DOHH2 (cell line): ENCODE measurements around the gene KRTAP10-1.

ENCODE experiments used
- H3F3A ChIP-seq: fragments of 200-600 bp; sonication (generic), shearing (Covaris generic); 2 replicates; pipeline ENCODE4 v1.6.0; 2016; ENCODE audit warnings: antibody characterized with exemption, mild to moderate bottlenecking; ENCODE audit not compliant: control insufficient read depth, insufficient read depth
- H3K27ac ChIP-seq: fragments of 200-600 bp; sonication (generic); 2 replicates; pipeline ENCODE4 v1.5.1; 2014; ENCODE audit warnings: low read depth, mild to moderate bottlenecking, low read length, moderate library complexity
- H3K27me3 ChIP-seq: fragments of 200-600 bp; sonication (generic); 2 replicates; pipeline ENCODE4 v1.6.1; 2014; ENCODE audit warnings: mild to moderate bottlenecking, low read length, mixed read lengths; ENCODE audit not compliant: control insufficient read depth
- H3K36me3 ChIP-seq: fragments of 200-600 bp; sonication (generic); 2 replicates; pipeline ENCODE4 v1.6.1; 2014; ENCODE audit warnings: mild to moderate bottlenecking, low read length, moderate library complexity, mixed read lengths; ENCODE audit not compliant: control insufficient read depth
- H3K4me1 ChIP-seq: fragments of 200-600 bp; sonication (generic); 2 replicates; pipeline ENCODE4 v1.6.1; 2014; ENCODE audit warnings: mild to moderate bottlenecking, low read length, mixed read lengths; ENCODE audit not compliant: control insufficient read depth
- H3K4me2 ChIP-seq: fragments of 200-600 bp; sonication (generic); 2 replicates; pipeline ENCODE4 v1.6.0; 2014; ENCODE audit warnings: mild to moderate bottlenecking, low read length, moderate library complexity
- H3K4me3 ChIP-seq: fragments of 200-600 bp; sonication (generic); 2 replicates; pipeline ENCODE4 v1.5.1; 2014; ENCODE audit warnings: mild to moderate bottlenecking, low read length, mixed read lengths
- H3K79me2 ChIP-seq: fragments of 200-600 bp; sonication (generic); 2 replicates; pipeline ENCODE4 v1.6.1; 2014; ENCODE audit warnings: mild to moderate bottlenecking, low read length, mixed read lengths; ENCODE audit not compliant: control insufficient read depth
- H3K9me2 ChIP-seq: fragments of 200-600 bp; sonication (generic); replicated peaks from 2 replicates; pipeline ENCODE4 v1.6.1; 2014; ENCODE audit warnings: mild to moderate bottlenecking, low read length, mixed read lengths; ENCODE audit not compliant: control insufficient read depth
- H3K9me3 ChIP-seq: fragments of 200-600 bp; sonication (generic); 2 replicates; pipeline ENCODE4 v1.6.1; 2014; ENCODE audit warnings: antibody characterized with exemption, low read length, mixed read lengths; ENCODE audit not compliant: control insufficient read depth, insufficient read depth
- H4K20me1 ChIP-seq: fragments of 200-600 bp; sonication (generic); 2 replicates; pipeline ENCODE4 v1.6.0; 2014; ENCODE audit warnings: low read depth, mild to moderate bottlenecking, antibody characterized with exemption, low read length, moderate library complexity; ENCODE audit not compliant: control insufficient read depth, insufficient read depth
- EZH2phosphoT487 ChIP-seq: fragments of 200-600 bp; sonication (generic); IDR thresholded peaks from 2 replicates; pipeline ENCODE4 v1.6.1; 2017; ENCODE audit warnings: borderline replicate concordance, mild to moderate bottlenecking, antibody characterized with exemption, low read length, moderate library complexity, mixed read lengths
- TF ChIP-seq, protein P1 (sequence below): fragments of 200-600 bp; sonication (generic); IDR thresholded peaks from one replicate; pipeline ENCODE4 v1.5.1; 2014; ENCODE audit warnings: antibody characterized with exemption, mild to moderate bottlenecking, low read depth, low read length; ENCODE audit not compliant: poor library complexity, severe bottlenecking

The KRTAP10-1 gene

DNA sequence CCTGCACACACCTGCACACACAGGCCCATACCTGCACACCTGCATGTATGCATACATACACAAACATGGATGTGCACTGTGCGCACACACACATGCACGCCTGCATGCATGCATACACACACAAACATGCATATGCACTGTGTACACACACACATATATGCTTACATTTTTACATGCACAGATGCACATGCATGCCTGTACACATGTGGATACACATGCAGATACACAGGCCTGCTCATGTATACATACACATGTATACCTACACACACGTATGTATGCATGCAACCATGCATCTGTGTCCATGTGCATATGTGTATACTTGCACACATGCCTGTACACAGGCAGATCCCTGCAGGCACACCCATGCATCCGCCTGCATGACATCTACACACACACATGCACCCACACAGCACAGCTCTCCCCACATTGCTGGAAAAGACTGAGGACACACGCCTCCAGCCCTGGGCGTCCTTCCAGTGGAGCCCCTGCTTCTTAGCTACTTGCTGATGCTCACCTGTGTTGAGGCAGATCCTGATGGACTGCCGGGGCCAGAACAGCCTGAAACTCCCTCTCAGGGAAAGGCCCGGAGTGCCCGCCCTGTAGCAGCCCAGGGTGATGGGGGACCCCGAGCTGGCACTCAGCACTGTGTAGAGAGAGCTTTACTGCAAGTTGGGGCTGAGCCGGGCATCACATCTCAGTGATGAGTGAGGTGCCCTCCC is 28.6 kb downstream of the KRTAP10-1 start:
- no peak overlapping the region for H3K27ac ChIP-seq
- H3F3A ChIP-seq, result no peaks in the 10 kb centered on the region
- TF ChIP-seq EZH2phosphoT487, result no peak
- TF ChIP-seq, protein P1, sequence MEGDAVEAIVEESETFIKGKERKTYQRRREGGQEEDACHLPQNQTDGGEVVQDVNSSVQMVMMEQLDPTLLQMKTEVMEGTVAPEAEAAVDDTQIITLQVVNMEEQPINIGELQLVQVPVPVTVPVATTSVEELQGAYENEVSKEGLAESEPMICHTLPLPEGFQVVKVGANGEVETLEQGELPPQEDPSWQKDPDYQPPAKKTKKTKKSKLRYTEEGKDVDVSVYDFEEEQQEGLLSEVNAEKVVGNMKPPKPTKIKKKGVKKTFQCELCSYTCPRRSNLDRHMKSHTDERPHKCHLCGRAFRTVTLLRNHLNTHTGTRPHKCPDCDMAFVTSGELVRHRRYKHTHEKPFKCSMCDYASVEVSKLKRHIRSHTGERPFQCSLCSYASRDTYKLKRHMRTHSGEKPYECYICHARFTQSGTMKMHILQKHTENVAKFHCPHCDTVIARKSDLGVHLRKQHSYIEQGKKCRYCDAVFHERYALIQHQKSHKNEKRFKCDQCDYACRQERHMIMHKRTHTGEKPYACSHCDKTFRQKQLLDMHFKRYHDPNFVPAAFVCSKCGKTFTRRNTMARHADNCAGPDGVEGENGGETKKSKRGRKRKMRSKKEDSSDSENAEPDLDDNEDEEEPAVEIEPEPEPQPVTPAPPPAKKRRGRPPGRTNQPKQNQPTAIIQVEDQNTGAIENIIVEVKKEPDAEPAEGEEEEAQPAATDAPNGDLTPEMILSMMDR, result no peak
- no peaks in the 10 kb centered on the region for H3K27me3 ChIP-seq
- H3K4me2 ChIP-seq, result no peak overlapping the region
- H3K9me2 ChIP-seq, result no peaks in the 10 kb centered on the region
- H3K4me3 ChIP-seq, result no peak overlapping the region
- H3K79me2 ChIP-seq, result no peaks in the 10 kb centered on the region
- no peaks in the 10 kb centered on the region for H3K36me3 ChIP-seq
- no peaks in the 10 kb centered on the region for H3K9me3 ChIP-seq
- no peaks in the 10 kb centered on the region for H4K20me1 ChIP-seq
- H3K4me1 ChIP-seq, result no peaks in the 10 kb centered on the region

DNA sequence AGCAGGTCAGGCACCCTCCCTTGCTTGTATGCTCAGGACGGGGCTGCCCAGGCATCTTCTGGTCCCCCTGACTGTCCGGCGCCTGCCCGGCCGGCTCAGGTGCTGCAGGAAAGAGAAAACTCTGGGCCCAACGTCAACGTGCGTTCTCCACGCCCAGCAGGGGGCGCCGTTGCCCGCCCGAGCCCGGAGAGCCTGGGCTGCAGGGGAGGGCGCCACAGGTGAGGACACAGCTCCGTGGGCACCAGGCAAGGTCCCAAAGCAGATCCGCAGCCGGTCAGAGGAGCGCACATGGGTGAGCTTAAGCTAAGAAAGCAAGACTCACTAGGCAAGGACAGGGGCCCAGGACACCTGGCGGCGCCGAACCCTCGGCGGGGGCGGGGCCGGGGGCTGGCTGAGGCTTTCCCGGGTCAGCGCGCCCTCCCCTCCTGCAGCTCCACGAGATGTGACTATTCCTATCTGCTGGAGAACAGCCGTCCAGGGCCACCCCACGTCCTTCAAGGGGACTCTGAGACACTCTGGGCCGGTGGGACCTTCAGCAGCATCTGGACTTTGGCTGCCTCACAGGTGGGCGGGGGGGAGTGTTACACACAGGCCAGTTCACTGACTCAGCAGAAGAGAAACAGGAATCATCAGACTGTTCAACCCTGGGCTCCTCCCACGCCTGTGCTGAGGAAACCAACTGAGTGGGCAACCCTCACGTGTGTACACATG is 29.3 kb downstream of the KRTAP10-1 start:
- no peaks in the 10 kb centered on the region for H3K9me3 ChIP-seq
- H3K4me1 ChIP-seq, result no peaks in the 10 kb centered on the region
- H4K20me1 ChIP-seq, result no peaks in the 10 kb centered on the region
- H3K9me2 ChIP-seq, result no peaks in the 10 kb centered on the region
- H3K36me3 ChIP-seq, result no peaks in the 10 kb centered on the region
- no peak overlapping the region for H3K27ac ChIP-seq
- no peak for TF ChIP-seq EZH2phosphoT487
- TF ChIP-seq, protein P1, result peak; percentile 93
- H3K27me3 ChIP-seq, result no peaks in the 10 kb centered on the region
- no peak overlapping the region for H3K4me3 ChIP-seq
- peak overlapping the region; percentile 41 for H3K4me2 ChIP-seq
- H3F3A ChIP-seq, result no peaks in the 10 kb centered on the region
- H3K79me2 ChIP-seq, result no peaks in the 10 kb centered on the region

DNA sequence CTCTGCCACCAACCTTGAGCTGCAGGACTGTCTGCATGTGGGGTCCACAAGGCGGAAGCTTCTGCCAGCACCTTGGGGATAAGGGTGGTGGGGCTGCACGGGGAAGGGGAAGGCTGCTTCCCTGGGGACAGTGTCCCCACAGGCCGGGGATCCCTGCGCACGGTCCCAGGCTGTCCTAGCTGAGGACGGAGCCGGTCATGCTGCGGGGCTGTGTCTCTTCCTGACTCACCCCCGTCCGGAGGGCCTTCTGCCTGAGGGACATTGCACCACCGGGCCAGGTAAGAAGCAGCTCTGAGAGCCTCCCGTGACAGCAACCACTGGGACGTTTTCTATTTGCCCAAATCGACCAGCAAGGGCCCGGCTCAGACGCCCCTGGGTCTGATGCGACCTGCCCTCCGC is 29.9 kb downstream of the KRTAP10-1 start:
- peak overlapping the region; percentile 41 for H3K4me2 ChIP-seq
- H3K9me3 ChIP-seq, result no peaks in the 10 kb centered on the region
- TF ChIP-seq, protein P1, result no peak
- no peak for TF ChIP-seq EZH2phosphoT487
- no peaks in the 10 kb centered on the region for H3K27me3 ChIP-seq
- H3K4me3 ChIP-seq, result no peak overlapping the region
- no peaks in the 10 kb centered on the region for H3F3A ChIP-seq
- H4K20me1 ChIP-seq, result no peaks in the 10 kb centered on the region
- H3K36me3 ChIP-seq, result no peaks in the 10 kb centered on the region
- H3K4me1 ChIP-seq, result no peaks in the 10 kb centered on the region
- no peaks in the 10 kb centered on the region for H3K9me2 ChIP-seq
- H3K79me2 ChIP-seq, result no peaks in the 10 kb centered on the region
- H3K27ac ChIP-seq, result no peak overlapping the region
